GM08714 (cell line): ENCODE results near the gene EHD4.

Source experiments
- H3K4me3 ChIP-seq: fragments of 200-500 bp; sonication (Bioruptor generic); 2 replicates; pipeline ENCODE4 v1.5.1; 2014; ENCODE audit warnings: mild to moderate bottlenecking, low read length, inconsistent platforms
- ZNF274 ChIP-seq: IDR thresholded peaks from 2 replicates; pipeline ENCODE4 v1.6.1; 2012; ENCODE audit warnings: mild to moderate bottlenecking, low read depth, low read length

The EHD4 gene

DNA sequence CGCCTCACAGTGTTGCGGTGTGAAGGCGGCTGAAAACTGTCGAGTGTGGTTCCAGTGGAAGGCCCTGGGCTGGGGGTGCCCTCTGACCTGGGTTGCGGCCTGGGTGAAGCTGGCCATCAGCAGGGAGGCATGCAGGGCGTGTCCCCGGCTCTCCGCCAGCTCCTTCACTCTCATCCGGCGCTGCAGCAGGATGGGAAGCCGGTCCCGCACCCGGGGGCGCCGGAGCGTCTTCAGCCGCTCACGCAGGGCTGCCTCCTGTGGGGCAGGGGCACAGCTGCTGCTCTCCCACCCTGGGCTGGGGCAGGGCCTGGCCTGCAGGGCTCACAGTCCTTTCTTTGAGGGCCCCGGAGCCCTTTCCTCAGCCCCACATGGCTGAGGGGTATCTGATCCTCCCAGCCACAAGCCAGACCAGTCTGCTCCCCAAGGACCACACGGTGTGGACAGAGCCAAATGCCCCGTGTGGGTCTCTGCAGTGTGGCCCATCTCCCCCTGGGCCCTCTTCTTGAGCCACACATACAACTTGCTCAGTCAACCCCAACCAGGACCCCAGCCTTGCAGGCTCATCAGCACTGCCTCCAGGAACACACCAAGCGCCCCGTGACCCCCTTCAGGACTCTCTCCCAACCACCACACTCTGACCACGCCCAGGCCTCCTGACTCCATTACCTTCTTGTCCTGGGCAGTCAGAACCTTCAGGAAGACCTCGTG is 105.3 kb downstream of the EHD4 start:
- no peak for TF ChIP-seq ZNF274

DNA sequence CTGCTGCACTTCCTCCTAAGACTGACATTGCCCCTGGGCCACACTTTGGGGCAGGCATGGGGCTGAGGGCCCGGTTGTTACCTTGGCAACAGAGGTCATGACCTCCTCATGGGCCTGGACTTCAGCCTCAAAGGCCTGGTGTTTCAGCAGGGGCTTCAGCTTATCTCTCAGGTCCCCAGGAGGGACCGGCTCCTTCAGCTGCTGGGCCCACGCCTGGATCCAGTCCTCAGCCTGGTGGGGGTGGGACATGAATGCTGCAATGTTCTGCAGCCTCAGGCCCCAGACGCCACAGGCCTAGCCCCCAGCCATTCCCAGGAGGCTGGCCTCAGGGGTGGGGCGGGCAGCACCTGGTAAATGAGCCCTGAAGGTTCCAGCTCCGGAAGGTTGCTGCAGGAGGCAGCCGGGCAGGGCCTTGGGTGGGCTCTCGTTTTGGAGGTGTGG is 106.1 kb downstream of the EHD4 start:
- H3K4me3 ChIP-seq = no peak overlapping the region
- TF ChIP-seq ZNF274 = no peak

More for the DNA sequence above, 105.3 kb downstream of the EHD4 start:
- no peak overlapping the region for H3K4me3 ChIP-seq

DNA sequence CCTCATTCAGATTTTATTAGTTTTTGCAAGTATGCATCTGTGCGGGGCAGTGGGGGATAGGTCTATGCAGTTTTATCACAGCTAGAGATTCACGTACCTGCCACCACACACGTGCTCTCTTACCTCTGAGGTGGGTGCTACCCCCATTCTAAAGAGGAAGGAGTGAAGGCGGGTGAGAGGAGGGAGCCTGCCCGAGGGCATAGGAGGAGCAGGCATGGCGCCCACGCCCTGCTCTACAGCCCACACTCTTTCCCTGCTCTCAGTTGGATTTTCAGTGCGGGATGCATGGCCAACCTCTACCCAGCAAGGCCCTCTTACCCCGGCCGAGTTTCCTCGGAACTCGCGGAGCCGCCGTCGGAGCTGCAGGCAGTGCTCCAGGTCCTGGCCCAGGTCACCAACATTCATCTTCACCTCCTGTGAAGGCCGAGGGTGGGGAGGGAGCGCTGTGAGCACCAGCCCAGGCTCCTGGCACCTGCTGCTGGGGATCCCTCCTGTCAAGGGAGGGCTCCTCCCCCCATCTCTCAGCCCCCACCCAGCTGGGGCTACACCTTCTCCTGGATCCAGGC is 106.8 kb downstream of the EHD4 start:
- no peak for TF ChIP-seq ZNF274
- H3K4me3 ChIP-seq = no peak overlapping the region

DNA sequence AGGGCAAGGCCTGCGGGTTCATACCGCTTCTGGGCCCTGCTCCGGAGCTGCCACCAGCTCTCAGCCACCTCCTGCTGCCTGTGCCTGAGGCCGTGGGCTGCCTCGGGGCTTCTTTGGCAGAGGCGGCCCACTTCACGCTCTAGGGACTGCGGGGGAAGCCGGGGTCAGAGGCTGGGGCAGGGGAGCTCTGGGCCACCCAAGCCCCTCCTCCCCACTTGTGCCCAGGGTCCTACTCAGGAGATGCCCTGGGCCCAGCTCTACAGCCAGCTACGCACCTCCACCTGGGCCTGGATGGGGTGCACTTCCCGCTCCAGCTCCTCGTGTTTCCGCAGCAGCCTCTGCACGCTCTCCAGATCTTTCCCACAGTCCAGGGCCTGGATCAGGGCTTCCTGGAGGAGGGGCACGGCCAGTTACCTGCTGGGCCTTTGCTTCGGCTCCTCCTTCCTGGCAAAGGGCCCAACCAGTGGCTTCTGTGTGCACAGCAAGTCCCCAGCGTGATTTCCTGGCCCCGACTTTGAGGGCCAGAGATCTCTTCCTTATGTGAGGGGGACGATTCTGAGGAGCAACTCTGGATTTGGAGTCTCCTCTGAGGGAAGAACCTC is 109.7 kb downstream of the EHD4 start:
- H3K4me3 ChIP-seq = no peak overlapping the region
- TF ChIP-seq ZNF274 = no peak

DNA sequence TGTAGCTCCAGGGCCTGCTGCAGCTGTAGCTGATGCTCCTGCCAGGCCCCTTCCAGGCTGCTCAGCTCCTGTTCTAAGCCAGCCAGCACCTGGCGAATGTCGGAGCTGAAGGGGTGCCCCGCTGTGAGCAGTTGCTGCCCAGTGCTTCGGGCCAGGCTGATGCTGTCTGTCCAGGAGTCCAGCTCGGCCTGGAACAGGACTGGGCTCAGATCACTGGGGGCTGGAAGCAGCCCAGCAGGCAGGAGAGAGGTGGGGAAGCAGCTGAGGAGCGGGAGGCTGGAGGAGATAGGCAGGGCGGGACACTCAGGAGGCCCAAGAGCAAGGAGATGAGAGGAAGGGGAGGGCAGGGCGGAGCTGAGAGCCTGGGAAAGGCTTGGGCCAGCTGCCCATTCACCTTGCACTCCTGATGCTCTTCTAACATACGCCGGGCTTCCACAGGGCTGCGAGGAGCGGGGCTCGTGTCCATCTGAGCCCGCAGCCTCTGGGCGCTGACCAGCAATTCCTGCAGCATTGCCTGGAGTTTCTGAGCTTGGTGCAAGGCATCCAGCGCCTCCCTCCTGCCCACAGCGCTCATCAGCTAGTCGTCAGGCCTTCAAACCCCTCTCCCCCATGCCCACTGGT is 110.5 kb downstream of the EHD4 start:
- no peak for TF ChIP-seq ZNF274
- H3K4me3 ChIP-seq = no peak overlapping the region

DNA sequence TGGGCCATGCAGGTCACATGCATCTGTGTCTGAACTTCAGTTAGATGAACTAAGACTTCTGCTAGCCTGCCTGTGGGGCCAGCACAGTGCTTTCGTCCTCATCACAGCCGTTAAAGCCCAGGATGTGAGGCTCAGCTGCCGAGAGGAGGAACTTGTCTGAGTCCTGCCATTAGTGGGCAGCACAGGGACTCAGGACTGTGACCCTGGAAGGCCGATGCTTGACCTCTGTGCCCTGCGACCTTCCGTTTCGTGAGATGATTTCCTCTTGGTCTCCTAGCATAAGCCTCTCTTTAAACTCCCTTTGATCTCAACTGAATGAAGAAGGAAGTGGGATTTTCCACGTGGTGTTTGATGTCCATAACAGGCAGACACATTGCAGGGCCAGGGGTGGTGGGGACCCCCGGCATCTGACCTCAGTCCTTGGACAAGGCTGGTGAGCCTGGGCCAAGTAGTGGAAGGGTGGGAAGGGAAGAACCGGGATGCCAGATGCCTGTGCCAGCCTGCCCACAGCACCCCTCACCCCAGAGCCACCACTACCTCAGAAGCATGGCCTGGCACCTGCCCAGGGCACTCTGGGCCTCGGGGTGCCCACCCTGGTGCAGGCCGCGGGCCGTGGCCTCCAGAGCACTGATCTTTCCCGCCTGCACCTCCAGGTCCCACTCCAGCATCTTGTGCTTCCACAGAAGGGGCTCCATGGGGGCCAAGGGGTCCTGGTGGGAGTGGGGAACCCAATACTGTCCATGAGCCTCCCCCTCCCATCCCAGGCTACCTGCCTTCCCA is 112.1 kb downstream of the EHD4 start:
- TF ChIP-seq ZNF274 = no peak
- no peak overlapping the region for H3K4me3 ChIP-seq

DNA sequence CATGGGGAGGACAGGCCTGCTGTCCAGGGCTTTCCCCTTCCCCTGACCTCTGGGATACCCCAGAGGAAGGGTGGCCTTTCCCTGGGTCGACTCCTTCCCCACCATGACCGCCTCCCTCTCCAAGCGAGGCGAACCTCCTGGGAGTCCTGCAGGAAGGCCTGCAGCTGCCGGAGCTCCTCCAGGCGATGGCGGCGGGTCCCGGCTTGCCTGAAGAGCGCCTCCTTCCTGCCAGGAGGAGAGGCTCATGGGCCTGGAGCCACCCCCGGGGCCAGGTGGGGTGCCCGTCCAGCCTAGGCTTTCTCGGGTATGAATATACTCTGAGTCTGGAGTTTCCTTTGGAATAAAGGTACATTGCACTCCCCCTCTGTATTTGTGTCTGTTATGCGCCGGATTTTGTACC is 113.6 kb downstream of the EHD4 start:
- no peak overlapping the region for H3K4me3 ChIP-seq
- no peak for TF ChIP-seq ZNF274

DNA sequence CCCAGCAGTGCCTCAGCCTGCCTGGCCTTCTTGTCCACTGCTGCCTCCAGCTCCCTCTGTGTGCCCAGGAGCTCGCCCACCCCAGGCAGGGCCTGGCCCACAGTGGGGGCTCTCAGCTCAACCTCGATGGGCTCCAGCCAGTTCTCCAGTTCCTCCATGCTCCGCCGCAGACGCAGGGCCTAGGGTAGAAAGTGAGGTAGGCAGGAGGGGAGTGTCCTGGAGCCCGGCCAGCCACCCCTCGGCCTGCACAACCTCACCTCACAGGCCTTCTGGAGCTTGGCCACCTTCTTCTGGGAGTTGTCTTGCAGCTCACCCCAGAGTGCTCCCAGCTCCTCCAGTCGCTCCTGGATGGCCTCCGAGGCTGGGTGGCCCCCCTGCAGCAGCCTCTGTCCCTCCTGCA is 115.0 kb downstream of the EHD4 start:
- TF ChIP-seq ZNF274 = no peak
- no peak overlapping the region for H3K4me3 ChIP-seq

DNA sequence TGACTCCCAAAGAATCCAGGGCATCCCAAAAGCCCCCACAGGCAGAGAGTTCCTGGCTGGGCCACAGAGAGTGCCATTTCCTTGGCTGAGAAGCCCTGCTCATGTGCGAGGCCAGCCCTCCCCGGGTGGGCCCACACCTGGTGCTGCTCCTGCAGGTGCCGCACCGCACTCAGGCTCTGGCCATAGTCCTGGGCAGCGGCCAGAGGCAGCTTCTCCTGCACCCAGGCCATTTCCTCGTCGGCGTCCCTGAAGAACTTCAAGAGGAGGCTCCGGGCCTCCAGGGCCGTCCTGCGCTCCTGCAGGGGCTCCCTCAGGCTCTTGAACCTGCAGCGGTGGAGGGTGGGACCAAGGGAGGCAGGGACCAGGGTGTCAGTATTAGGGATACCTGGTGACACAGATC is 115.6 kb downstream of the EHD4 start:
- H3K4me3 ChIP-seq = no peak overlapping the region
- TF ChIP-seq ZNF274 = no peak

DNA sequence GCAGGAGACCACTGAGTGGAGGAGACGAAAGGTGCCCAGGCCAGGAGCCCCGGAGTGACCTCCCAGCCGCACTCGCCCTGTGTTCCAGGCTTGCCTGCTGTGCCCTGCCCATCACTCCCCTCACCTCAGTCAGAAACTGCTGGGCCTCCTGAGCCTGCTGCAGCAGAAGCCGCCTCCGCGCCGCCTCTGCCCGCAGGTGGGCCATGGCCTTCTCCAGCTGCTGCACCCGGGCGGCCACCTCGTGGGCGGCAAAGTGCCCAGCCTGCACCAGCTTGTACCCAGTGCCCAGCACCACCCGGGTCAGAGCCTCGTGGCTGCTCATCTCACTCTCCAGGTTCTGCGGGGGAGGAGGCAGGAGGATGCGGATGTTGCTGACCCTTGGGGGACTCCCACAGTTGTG is 116.1 kb downstream of the EHD4 start:
- TF ChIP-seq ZNF274 = no peak
- no peak overlapping the region for H3K4me3 ChIP-seq

DNA sequence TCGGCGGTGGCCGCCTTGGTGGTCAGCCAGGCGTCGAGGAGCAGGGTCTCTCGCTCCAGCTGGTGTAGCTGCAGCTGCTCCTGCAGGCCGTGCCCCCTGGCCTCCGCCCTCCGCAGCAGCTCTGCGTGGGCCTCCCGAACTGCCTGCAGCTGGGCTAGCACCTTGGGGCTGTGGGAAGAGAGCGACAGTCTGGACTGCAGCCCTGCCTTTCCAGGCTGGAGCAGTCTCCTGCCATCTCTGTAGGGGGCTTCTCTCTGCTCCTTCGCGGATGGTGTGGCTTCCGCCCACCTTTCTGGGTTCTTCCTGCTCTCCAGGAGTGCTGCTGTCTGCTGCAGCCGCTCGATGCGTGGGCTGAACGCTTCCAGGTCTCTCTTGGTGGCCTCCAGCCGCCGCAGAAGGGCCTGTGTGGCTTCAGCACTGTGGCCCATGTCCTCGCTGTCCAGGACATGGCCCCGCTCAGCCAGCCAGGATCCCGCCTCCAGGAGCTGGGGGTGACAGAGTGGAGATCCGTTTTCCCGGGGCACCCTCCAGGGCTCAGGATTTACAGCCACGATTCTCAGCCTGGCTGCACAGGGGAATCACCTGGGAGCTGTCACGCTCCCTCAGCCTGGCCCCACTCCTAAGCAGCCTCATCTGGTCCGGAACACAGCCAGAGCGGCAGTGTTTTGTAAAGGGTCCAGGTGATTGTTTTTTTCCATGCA is 116.9 kb downstream of the EHD4 start:
- TF ChIP-seq ZNF274 = no peak
- no peak overlapping the region for H3K4me3 ChIP-seq

DNA sequence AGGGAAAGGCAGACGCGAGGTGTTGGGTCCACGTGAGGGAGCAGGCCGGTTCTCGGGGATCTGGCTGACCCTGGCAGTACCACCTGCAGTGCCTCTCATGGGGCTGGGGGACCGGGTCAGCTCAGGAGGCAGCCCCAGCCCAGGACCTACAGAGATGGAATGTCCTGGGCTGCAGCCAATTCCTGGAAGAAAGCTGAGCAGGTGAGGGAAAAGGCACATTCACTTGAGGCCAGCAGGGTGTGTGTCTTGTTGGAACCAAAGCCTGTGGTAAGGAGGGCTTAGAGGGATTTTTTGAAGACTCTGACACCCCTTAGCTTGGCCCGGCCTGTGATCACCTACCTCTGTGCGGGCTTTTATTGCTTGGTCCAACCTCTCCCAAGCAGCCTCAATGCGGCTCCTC is 117.9 kb downstream of the EHD4 start:
- H3K4me3 ChIP-seq = no peak overlapping the region
- TF ChIP-seq ZNF274 = no peak

DNA sequence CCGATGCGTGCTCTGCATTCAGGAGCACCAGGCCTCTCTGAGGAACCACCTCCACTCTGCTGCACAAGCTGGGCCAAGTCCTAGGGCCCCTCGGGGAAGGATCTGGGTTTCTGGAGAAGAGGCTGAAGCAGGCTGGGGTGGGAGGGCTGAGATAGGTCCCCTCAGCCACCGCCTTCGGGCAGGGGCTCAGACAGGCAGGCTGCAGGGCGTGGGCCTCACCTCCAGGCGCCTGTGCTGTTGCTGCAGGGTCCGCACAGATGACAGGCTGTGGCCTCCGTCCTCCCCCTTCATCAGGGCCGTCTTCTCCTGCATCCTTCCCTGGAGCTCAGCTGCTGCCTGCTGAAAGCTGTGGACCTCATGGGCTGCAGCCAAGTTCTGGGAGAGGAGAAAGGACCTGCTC is 118.5 kb downstream of the EHD4 start:
- no peak for TF ChIP-seq ZNF274
- H3K4me3 ChIP-seq = no peak overlapping the region

DNA sequence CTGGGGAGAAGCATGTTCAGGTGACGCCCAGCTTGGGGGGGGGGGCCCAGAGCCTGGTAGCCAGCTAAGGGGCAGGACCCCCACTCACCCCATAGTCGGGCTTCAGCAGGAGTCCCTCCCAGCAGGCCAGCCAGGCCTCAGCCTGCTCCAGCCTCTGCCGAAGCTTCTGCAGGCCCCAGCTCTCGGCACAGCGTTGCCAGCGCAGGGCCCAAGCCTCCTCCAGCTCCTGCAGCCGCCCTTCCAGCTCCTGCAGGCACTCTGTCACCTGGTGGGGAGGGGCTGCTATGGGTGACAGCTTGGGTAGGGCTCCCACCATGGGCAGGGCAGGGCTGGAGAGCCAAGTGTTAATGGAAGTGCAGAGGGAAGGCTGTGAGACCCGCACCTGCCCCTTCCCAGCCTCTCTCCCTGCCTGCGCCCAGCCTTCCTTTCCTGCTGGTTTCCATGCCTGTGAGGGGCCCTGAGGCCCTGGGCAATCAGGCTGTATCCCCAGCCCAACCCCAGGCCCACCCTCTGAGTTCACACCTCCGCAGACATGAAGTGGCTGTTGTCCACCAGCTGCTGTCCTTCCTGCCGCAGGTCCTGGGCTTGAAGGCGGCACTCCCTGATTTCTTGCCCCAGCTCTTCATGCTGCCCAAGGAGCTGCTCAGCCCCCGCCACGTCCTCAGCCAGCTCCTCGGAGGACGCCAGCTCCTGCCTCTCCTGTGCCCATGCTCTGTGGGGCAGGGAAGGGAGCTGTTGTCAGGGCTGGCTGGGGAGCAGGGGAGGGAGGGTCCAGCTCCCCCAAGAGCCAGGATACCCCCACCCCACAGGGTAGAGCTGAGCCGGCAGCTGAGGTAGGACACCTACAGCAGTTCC is 119.4 kb downstream of the EHD4 start:
- H3K4me3 ChIP-seq = no peak overlapping the region
- TF ChIP-seq ZNF274 = no peak
